ENCODE data around the gene RPP21.

RPP21 gene

GRCh38 chr6:30322527-30323501 lies 22.1 kb upstream of the RPP21 start:
- Histone ChIP-seq H3K27me3 (ENCODE audit: low read depth, low read length) (no peaks in the 10 kb centered on the region), H3K27ac (ENCODE audit: low read length) (no peak overlapping the region), H3K4me3 (ENCODE audit: low read length) (no peak overlapping the region), H3K9me3 (ENCODE audit: insufficient read depth, low read length) (no peaks in the 10 kb centered on the region), H3K4me1 (ENCODE audit: low read length) (peaks cover 24% of the 10 kb centered on the region), H3K9ac (ENCODE audit: low read length) (no peak overlapping the region), H3K79me2 (ENCODE audit: low read length) (peaks cover 96% of the 10 kb centered on the region), H3K4me2 (ENCODE audit: low read length) (peak overlapping the region; percentile 32), H3K36me3 (replicated peaks; ENCODE audit: low read depth, low read length) (peaks cover 9% of the 10 kb centered on the region), H2AFZ (ENCODE audit: low read depth, low read length) (no peak overlapping the region), H4K20me1 (ENCODE audit: insufficient read depth, low read length) (peaks cover 23% of the 10 kb centered on the region)
- no peak for TF ChIP-seq EZH2phosphoT487 (IDR thresholded peaks at IDR 0.05; ENCODE audit: low read depth)
- TF ChIP-seq CTCF (IDR thresholded peaks at IDR 0.05; ENCODE audit: low read depth, low read length) = no peak

GRCh38 chr6:30323806-30324205 lies 21.1 kb upstream of the RPP21 start:
- peak overlapping the region; percentile 32; the same call in 1 of the 2 replicates for H3K4me2 ChIP-seq (ENCODE audit: low read length)
- peaks cover 23% of the 10 kb centered on the region for H4K20me1 ChIP-seq (ENCODE audit: insufficient read depth, low read length)
- H3K9me3 ChIP-seq (ENCODE audit: insufficient read depth, low read length) = no peaks in the 10 kb centered on the region
- no peak overlapping the region for H3K27ac ChIP-seq (ENCODE audit: low read length)
- no peak overlapping the region for H2AFZ ChIP-seq (ENCODE audit: low read depth, low read length)
- H3K9ac ChIP-seq (ENCODE audit: low read length) = no peak overlapping the region
- TF ChIP-seq CTCF (IDR thresholded peaks at IDR 0.05; ENCODE audit: low read depth, low read length) = no peak
- no peak for TF ChIP-seq EZH2phosphoT487 (IDR thresholded peaks at IDR 0.05; ENCODE audit: low read depth)
- no peak overlapping the region for H3K4me3 ChIP-seq (ENCODE audit: low read length)
- H3K4me1 ChIP-seq (ENCODE audit: low read length) = peaks cover 26% of the 10 kb centered on the region
- H3K79me2 ChIP-seq (ENCODE audit: low read length) = peaks cover 87% of the 10 kb centered on the region
- no peaks in the 10 kb centered on the region for H3K27me3 ChIP-seq (ENCODE audit: low read depth, low read length)
- peaks cover 8% of the 10 kb centered on the region for H3K36me3 ChIP-seq (replicated peaks; ENCODE audit: low read depth, low read length)

- peak overlapping the region; percentile 84 for H3K4me2 ChIP-seq (ENCODE audit: low read length)
- peak overlapping the region; percentile 97 for H3K4me3 ChIP-seq (ENCODE audit: low read length)
- peaks cover 5% of the 10 kb centered on the region for H3K36me3 ChIP-seq (replicated peaks; ENCODE audit: low read depth, low read length)
- H3K79me2 ChIP-seq (ENCODE audit: low read length) = peaks cover 72% of the 10 kb centered on the region
- peaks cover 26% of the 10 kb centered on the region for H3K4me1 ChIP-seq (ENCODE audit: low read length)
- no peak overlapping the region for H2AFZ ChIP-seq (ENCODE audit: low read depth, low read length)
- peak overlapping the region; percentile 81; the same call in 1 of the 2 replicates for H3K27ac ChIP-seq (ENCODE audit: low read length)
- H4K20me1 ChIP-seq (ENCODE audit: insufficient read depth, low read length) = peaks cover 17% of the 10 kb centered on the region
- no peaks in the 10 kb centered on the region for H3K9me3 ChIP-seq (ENCODE audit: insufficient read depth, low read length)
- no peaks in the 10 kb centered on the region for H3K27me3 ChIP-seq (ENCODE audit: low read depth, low read length)
- H3K9ac ChIP-seq (ENCODE audit: low read length) = peak overlapping the region; percentile 89
- TF ChIP-seq CTCF (IDR thresholded peaks at IDR 0.05; ENCODE audit: low read depth, low read length) = no peak
- no peak for TF ChIP-seq EZH2phosphoT487 (IDR thresholded peaks at IDR 0.05; ENCODE audit: low read depth)
These were observed 19.6 kb upstream of the RPP21 start for GRCh38 chr6:30325150-30325872.

Data from OCI-LY3 (cell line).